Forelimb muscle (tissue), 1 donor: ENCODE data around the gene ROMO1. TPM values are rescaled to one million over a fixed set of nuclear protein-coding genes. Genes with fewer than 3 reads are reported as not detected.
"Not testable (repeated sequence)": the region's sequence is repeated elsewhere in the genome, so short reads cannot be mapped to it uniquely, and the experiment has no call there.

ENCODE experiments used
- DNase-seq: peaks from one replicate; pipeline ENCODE4 v3.0.0-alpha.2; 2013; ENCODE audit warnings: low read depth
- polyA plus RNA-seq: library from polyadenylated mRNA; unstranded; fragments of 120-200 nt; gene quantifications from one replicate; pipeline ENCODE4 v1.2.1, GENCODE V29; 2013; ENCODE audit not compliant: insufficient read length

Gene ROMO1
- polyA plus RNA-seq, 1 donor = 78.5 TPM

DNA sequence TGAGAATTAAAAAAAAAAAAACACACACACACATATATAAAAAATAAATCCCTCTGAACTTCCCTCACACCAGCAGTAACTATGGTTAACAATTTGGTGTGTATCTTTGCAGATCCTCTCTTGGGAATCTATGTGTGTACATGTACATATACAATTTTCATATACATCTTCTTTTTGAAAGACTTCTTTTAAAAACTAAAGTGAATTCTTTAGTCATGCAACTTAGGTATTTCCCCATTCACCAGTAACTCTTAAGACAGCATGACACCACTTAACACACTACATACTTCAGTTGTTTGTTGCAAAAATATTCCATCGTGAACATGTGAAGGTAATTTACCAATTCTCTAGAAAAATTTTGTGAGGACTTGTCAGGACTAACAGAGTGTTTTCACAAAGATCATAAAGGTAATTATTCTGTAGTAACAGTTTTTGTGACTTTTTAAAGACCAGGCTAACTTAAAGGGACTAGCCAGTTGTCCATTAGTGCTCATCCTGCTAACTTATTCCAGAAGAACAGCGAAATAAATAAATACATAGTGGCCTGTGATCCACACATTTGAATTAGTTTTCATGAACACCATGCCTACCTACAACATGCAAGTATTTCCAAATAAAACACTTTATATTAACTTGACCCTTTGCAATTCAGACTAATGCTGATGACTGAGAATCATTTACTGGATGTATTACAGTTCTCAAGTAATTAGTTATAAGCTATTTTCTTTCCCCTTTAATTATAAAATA is 30.8 kb downstream of the ROMO1 start:
- no peak for DNase-seq

DNA sequence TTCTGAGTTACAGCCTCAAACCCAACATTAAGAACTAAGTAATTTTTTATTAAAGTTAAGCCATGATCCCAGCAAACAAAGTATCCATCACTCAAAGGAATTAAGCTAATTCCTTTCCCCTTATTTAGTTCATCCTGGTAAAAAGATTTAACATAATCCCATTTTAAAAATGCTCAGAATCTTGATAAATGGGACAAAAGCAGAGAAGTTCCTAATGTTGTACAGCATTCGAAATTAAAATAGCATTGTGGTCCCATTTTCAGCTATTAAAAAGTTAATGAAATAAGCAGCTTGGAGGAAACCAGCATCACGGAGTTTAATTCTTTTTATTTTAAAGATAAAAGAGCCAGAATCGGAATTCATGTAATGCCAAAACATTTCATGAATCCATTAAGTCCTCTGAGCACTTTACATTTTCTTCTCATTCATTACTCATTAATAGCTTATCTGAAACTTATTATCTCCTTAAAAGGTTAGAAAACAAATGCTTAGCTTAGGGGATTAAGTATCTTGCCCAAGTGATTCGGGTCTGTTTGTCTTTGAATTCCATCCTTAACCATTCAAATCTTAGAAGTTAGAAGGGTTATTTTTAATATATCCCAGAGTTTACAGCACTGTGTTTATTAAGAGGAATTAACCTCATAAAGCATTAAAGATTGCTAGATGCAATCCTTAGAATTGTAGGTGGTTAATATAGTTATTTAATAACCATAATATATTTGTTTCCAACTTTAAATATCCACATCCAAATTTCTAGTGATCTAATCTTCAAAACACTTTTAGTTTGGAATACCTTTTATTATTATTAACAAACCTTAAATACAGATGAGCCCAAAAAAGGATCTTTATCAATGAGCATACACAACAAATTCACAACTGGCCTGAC is 31.6 kb downstream of the ROMO1 start:
- no peak for DNase-seq

GRCh38 chr20:35731469-35731788 is 32.2 kb downstream of the ROMO1 start:
- DNase-seq = no peak

GRCh38 chr20:35731862-35732643 is 32.8 kb downstream of the ROMO1 start:
- no peak for DNase-seq

- DNase-seq = no peak
Measured at GRCh38 chr20:35732644-35732982, 33.4 kb downstream of the ROMO1 start.

DNA sequence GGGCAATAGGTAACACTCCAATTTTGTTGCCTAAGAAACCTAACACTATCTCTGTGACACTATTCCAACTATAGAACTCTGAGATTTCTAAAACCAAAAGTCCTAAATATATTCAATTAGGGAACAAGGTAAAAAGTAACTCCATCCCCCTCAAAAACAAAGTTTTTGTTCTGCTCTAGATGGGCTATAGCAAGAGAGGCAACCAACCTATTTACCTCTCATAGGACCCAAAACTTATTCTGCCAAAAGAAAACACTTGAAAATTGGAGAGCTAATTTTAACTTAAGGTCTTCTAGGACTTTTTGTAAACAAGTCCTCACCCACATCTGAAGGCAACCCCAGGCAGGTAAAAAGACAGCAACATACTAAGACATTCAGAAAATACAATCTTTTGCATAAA is 35.2 kb downstream of the ROMO1 start:
- no peak for DNase-seq

DNA sequence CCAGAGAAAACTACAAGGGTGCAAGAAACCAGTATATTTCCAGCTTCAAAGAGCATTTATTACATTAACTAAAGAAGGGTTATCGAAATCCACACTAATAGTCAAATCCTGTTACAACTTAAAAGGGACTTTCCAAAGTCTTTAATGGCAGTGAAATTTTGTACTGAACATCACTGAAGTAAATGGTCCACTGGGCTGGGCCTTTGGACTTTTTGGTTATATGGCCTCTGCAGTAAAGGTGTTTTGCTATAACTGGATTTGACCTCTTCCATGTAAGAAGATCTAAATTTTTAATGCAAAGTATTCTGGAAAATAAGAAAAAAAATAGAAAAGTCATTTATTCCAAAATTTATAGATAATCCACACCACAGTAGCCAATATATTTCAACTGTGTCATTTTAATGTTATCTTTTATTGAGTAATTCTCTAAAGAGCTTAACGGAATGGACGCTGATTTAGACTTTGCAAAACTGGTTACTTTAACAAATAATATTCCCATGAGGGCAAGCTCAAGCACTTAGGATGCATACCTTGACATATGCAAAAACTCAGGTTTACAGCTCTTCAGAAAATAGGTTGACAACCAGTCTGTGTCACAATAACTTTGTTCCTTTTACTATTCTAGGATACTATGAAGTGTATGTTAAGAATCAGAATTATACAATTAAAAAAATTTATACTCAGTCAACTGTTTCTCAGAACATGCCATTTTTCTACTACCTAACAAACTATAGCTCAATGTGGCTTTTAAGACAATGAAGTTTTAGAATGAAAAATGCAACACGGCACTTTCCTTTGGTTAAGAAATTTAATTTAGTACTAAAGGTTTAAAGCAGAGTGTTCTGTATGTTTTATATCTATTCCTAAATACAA is 35.8 kb downstream of the ROMO1 start:
- DNase-seq = no peak

DNA sequence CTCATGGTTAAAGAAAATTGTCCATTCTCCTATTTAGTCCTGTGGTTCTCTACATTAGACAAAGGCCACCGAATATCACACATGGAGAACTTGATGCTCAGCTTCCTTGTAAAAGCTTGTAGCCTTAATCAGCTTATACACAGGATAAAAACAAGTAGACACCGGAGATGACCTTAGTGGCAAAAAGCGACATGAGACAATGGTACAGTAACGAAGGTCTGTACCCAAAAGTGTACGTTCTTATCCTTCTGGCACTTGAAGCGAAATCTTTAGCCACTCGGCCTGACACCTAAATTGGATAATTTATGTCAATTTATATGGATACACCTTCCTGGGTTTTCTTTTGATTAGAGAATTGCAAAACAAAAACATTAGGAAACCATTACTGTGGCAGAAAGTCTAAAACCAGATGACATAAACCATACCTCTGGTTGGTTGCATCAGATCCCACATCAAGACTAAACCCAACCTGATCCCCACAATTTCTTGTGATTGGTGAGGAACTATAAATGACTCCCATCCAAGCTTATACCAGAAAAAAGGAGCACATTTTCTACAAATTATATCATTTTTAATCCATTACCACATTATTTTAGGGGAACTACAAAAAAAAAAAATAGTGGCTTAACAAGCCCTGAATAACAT is 36.7 kb downstream of the ROMO1 start:
- no peak for DNase-seq

GRCh38 chr20:35737865-35738333 is 38.7 kb downstream of the ROMO1 start:
- DNase-seq = no peak

- DNase-seq = no peak
Measured at GRCh38 chr20:35738410-35739179, 39.4 kb downstream of the ROMO1 start.

GRCh38 chr20:35739294-35740163 is 40.3 kb downstream of the ROMO1 start:
- DNase-seq = no peak

DNA sequence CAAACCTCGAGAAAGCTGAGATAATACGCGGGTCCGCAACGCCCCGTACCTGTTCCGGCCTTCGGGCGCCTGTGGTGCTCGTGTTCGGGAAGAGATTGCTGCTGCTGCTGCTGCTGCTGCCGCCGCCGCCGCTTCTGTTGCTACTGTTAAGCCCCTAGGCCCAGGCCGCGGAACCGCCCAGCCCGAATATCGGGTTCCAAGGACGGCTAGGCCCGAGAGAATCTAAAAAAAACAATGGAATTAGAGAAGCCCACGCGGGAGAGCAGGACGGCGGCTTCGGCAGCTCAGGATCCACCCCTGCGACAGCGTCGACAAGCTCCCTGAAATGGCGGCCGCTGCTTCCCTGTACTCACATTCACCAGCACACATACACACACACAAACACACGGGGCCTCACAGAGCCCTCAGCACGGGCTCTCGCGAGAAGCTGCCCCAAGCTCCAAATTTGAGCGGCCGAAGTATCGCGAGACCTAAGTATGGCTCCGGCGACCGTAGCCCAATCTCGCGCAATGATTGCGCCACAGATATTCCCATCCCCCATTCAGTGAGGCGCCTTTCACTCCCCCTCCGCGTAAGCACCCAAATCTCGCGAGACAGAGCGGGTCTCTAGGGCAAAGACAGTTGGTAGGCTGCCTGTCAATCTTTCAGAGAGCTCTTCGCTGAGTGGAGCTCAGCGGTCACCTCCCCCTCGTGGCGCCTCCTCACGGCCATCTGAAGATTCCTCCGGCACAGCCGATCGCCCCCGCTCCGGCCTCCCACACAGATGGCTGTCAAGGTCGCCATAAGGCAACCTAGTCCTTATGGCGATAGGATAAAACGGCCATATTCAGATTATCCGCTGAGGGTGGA is 42.9 kb downstream of the ROMO1 start, which contains the start of gene RBM39:
Gene RBM39, minus strand, starts transcription at position 369 of the 849 bp plus-strand sequence. CDS start 1,386 bp downstream, outside the sequence.
- peak; percentile 100 for DNase-seq

DNA sequence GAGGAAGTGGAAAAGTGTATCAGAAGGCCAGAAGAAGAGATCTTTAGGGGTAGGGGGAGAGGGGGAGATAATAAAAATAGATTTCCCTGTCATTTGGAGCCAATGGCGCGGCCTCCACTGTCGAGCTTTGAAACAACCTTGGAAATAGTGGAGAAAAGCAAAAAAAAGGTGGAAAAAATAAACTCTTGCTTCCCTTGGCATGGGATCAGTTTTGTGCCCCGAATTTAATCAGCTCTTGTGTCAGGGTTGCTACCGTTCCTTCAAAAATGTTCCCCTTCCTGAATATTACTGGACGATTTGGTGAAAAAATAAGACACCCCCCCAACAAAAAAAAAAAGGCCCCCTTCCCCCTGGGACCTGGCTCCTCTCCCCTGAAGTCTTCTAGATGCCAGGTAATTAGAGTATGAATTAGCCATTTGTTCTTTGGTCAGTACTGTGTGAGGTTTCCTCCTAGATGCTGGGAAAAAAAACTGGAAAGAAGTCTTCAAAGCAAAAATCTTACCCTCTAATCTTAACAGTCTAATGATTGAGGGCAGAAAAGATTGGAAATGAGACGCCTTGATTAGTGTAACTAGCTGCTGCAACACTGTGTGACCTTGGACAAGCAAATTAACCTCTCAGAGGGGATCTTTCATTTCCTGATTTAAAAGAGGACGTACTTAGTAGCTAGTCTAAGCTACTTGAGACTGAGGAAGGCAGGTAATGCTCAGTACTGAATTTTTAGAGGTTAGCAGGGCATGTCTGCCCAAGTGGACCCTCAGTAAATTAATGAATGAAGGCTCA is 43.7 kb downstream of the ROMO1 start:
- no peak for DNase-seq

- no peak for DNase-seq
Measured at GRCh38 chr20:35743693-35744491, 44.7 kb downstream of the ROMO1 start.

DNA sequence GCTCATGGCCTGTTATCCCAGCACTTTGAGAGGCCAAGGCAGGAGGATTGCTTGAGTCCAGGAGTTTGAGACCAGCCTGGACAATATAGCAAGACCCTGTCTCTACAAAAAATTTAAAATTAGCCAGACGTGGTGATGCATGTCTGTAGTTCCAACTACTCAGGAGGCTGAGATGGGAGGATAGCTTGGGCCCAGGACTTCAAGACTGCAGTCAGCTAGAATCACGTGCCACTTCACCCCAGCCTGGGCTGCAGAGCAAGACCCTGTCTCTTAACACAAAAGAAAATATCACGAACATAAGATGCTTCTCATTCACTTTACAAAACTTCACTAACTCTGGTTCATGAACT is 45.3 kb downstream of the ROMO1 start:
- not testable (repeated sequence) for DNase-seq
